Gastroesophageal sphincter (tissue), 3 donors: Measurements from ENCODE around the gene EPC2.

Experiments used
- CTCF ChIP-seq, 4 experiments: fragments of 200-600 bp in 2 of 4; fragments of 450-650 bp in 2 of 4; sonication (generic) in 1 of 4; IDR thresholded peaks; one replicate each; pipeline ENCODE4 v1.5.1; 2017 to 2019; ENCODE audit warnings: antibody characterized with exemption in 4 of 4, mild to moderate bottlenecking in 2 of 4, moderate library complexity in 2 of 4
- EP300 ChIP-seq: sonication (generic); formaldehyde crosslinking; IDR thresholded peaks from one replicate; pipeline ENCODE4 v1.6.1; 2017; ENCODE audit warnings: antibody characterized with exemption, mild to moderate bottlenecking

- no peak for TF ChIP-seq CTCF (IDR thresholded peaks at IDR 0.05)
- no peak for TF ChIP-seq EP300
Observed at GRCh38 chr2:148802448-148803220, 158.1 kb downstream of the EPC2 start.
